Heart left ventricle (tissue), 13 donors: ENCODE measurements around the gene KIRREL3.

ENCODE experiments used
- POLR2A ChIP-seq, 2 donors: fragments of 450-650 bp; IDR thresholded peaks; one replicate each; pipeline ENCODE4 v1.6.1; 2017; ENCODE audit warnings: antibody characterized with exemption in 2 of 2, mild to moderate bottlenecking in 2 of 2, moderate library complexity in 2 of 2
- TF ChIP-seq, protein P1 (sequence below), 12 donors: fragments of 200-600 bp; sonication (generic) in 4 of 12; IDR thresholded peaks; one replicate each; pipeline versions ENCODE4 v1.5.0 to v1.8.0; 2018 to 2022; ENCODE audit warnings: antibody characterized with exemption in 12 of 12, mild to moderate bottlenecking in 5 of 12
- donor health status: ischemic (EF 13 %, LVEDD 7.1; RV severe dilation, severe dysfunction).
- donor health status: DM: no; HTN: yes; CAD: no.
- donor health status: DM: no; HTN: no; CAD: no.
- donor health status: ischemic (EF 25% LVEDD 6.9; RV normal size, moderate dysfunction).
- donor health status: ischemic (EF 25% LVEDD 5.7; RV mildly dilated, moderate dysfunction).
- donor health status: ischemic (EF 35%, LVEDD 5.7; RV mildly dilated, moderate dysfunction).
- donor health status: nonischemic (EF 11% LVEDD 7.7; RV severe dilation, severe dysfunction).
- donor health status: DM: yes; HTN: yes; CAD: no.
- donor health status: PGD.
- donor health status: ischemic (EF 29% LVEDD 5.4; RV normal size, mild dysfunction).
- donor health status: nonischemic (EF 23%, LVEDD 6.1; RV moderate dilation, normal function).

DNA sequence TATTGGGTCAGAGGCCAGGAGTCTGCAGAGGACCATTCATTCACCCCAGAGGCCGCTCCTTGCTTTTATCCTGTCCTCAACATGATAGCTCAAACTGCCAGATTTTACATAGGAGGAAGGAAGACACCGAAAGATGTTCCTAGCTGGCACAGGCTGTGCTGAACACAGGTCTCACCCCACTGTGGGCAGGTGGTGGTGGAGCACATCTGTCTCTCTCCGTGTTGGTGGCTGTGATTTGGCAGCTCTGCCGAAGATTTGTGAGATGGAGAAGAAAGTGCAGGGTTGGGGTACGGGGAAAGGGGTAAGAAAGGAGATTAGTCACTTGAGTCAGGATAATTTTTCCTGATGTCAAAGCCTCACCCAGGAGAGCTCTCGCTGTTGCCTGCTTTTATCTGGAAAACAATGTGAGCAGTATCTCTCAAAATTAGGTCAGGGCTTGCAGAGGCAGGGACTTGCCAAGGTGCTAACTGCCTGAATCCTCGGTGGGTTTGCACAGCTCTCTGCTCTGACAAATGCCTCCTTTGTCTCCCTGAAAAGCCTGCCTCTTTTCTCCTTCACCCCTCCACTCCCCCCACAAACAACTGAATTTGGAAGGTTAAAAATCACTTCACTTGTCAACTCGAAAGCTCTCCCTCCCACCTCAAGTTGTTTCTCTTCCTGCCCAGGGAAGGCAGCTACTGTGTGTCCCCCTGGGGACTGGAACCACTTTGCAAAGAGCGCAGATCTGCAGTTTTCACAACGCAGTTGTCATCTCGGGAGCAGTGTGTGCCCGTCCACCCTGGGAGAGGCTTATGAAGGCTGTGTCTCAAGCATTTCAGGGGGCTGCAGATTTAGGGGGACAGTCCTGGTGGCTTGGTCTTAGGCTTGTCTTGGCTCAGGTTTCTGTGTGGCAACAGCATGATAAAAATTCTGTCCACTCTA lies 345.4 kb downstream of the KIRREL3 start:
- TF ChIP-seq, protein P1, sequence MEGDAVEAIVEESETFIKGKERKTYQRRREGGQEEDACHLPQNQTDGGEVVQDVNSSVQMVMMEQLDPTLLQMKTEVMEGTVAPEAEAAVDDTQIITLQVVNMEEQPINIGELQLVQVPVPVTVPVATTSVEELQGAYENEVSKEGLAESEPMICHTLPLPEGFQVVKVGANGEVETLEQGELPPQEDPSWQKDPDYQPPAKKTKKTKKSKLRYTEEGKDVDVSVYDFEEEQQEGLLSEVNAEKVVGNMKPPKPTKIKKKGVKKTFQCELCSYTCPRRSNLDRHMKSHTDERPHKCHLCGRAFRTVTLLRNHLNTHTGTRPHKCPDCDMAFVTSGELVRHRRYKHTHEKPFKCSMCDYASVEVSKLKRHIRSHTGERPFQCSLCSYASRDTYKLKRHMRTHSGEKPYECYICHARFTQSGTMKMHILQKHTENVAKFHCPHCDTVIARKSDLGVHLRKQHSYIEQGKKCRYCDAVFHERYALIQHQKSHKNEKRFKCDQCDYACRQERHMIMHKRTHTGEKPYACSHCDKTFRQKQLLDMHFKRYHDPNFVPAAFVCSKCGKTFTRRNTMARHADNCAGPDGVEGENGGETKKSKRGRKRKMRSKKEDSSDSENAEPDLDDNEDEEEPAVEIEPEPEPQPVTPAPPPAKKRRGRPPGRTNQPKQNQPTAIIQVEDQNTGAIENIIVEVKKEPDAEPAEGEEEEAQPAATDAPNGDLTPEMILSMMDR (IDR thresholded peaks at IDR 0.05), result no peak
- no peak for TF ChIP-seq POLR2A (IDR thresholded peaks at IDR 0.05)
